Measurements from ENCODE around the gene LAGE3. TPM values are rescaled to one million over a fixed set of nuclear protein-coding genes. Genes with fewer than 3 reads are reported as not detected.

Gene LAGE3
- total RNA-seq, 2 experiments from 2014 or later = 34.7 to 43.0 TPM

DNA sequence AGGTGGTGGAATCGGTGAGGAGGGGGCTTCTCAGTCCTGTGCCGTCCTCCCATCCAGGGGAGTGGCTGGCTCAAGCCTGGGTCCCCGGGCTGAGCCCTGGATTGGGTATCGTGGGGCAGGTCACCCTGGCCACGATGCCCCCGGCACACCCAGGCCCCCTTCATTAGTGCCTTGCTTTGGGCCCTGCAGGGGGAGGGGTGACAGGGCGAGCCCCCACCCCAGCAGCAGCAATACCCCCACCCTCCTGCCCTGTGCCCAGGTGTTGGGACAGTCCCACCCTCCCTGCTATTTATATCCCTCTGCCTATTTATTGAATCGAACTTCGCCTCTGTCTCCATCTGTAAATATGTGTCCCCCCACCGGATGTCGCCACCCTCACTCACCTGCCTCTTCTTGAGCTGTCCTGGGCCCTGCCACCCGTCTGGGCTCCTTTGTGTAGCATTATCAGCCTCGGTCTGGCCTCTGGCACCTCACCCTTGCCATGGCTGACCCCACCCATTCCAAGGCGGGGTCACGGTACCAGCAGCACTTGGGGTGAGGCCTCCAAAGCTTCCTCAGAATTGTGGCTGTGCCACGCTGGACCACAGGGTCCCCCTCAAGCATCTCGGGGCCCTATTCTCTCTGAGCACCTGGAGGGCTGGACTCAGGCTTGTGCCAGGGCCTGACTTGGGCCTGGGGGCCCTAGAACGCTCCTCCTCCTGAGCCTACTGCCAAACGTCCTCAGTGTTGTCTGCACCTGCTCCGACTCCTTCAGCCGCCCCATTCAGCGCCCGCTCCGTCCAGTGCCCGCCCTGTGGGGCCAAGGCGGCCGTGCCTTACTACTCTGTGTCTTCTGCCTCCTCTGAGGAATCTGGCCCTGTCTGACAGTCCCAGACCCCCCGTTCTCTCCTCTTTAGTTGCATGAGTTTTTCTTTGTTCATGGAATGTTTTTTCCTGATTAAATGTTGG lies 6.1 kb downstream of the LAGE3 start:
- CTCF ChIA-PET = no interaction called here
- ATAC-seq (no peak), DNase-seq (no peak)
- no peaks in the 10 kb centered on the region for H3K9me3 Mint-ChIP-seq (ENCODE audit: low read depth)
- H3K27me3 Mint-ChIP-seq = no peaks in the 10 kb centered on the region
- intact Hi-C loops (cut with DNase I, micrococcal nuclease) = no loop called here
- H3K27ac Mint-ChIP-seq = no peak overlapping the region
- POLR2A ChIA-PET = no interaction called here
- H3K36me3 Mint-ChIP-seq (ENCODE audit: low read depth) = peaks cover 5% of the 10 kb centered on the region
- H3K4me1 Mint-ChIP-seq = peaks cover 13% of the 10 kb centered on the region
- no peak overlapping the region for H3K4me3 Mint-ChIP-seq

DNA sequence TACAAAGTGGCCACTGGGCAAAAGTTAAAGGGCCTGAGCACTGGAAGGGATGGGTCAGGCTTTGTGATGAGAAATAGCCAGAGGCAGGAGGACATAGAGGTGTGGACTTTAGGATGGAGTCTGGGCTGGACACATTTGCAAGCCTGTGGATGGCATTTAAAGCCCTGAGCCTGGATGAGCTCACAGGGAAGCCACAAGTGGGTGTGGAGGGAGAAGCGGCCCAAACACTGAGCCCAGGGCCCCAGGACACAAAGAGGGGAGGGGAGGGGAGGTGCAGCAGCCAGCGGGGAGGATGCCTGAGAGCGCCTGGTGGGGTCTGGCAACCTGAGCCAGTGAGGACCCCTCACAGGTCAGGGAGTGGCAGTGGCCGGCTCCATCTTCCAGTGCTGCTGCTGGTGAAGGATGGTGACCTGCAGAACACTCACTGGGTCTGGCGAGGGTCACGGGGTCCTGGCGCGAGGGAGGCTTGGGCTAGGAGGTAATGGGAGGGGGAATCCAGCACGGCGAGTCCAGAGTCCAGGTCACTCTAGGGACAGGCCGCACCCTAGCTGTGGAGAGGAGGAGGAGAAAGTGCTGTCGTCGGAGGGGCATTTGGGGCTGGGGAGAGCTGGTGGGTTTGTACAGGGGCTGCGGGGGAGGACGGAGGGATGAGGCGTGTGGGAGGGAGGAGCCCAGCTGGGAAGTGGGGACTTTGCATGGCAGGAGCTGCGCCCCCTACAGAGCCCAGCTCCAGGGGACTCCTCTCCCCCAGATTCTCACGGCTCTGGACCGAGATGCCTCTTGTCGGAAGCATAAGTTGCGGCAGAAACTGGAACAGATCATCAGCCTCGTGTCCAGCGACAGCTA lies 7.0 kb downstream of the LAGE3 start:
- H3K9me3 Mint-ChIP-seq (ENCODE audit: low read depth) = no peaks in the 10 kb centered on the region
- no peak for ATAC-seq
- POLR2A ChIA-PET = no interaction called here
- peaks cover 5% of the 10 kb centered on the region for H3K36me3 Mint-ChIP-seq (ENCODE audit: low read depth)
- CTCF ChIA-PET = no interaction called here
- DNase-seq = no peak
- H3K27me3 Mint-ChIP-seq = no peaks in the 10 kb centered on the region
- H3K27ac Mint-ChIP-seq = no peak overlapping the region
- no peak overlapping the region for H3K4me3 Mint-ChIP-seq
- peaks cover 4% of the 10 kb centered on the region for H3K4me1 Mint-ChIP-seq
- intact Hi-C loops (cut with DNase I, micrococcal nuclease) = no loop called here

- ATAC-seq (no peak), DNase-seq (no peak)
- Mint-ChIP-seq H3K36me3 (ENCODE audit: low read depth) (peaks cover 5% of the 10 kb centered on the region), H3K4me3 (no peak overlapping the region), H3K27me3 (no peaks in the 10 kb centered on the region), H3K9me3 (ENCODE audit: low read depth) (no peaks in the 10 kb centered on the region), H3K27ac (no peak overlapping the region), H3K4me1 (peaks cover 4% of the 10 kb centered on the region)
- CTCF ChIA-PET = no interaction called here
- intact Hi-C loops (cut with DNase I, micrococcal nuclease) = no loop called here
- POLR2A ChIA-PET = no interaction called here
Observed at GRCh38 chrX:154470914-154471568, 8.0 kb downstream of the LAGE3 start.

DNA sequence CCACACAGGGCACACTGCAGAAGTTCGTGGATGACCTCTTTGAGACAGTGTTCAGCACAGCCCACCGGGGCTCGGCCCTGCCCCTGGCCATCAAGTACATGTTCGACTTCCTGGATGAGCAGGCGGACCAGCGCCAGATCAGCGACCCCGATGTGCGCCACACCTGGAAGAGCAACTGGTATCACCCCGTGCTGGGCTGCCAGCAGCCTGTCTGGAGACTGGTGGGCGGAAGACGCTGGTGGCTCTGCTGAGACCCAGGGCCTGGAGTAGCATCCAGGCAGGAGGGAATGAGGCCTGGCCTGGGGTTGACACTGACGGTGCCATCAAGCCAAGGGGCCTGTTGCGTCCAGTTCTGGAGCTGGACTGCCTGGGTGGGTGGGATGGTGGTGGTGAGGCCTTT lies 8.6 kb downstream of the LAGE3 start:
- intact Hi-C loops (cut with DNase I, micrococcal nuclease) = no loop called here
- H3K36me3 Mint-ChIP-seq (ENCODE audit: low read depth) = peaks cover 5% of the 10 kb centered on the region
- H3K27me3 Mint-ChIP-seq = no peaks in the 10 kb centered on the region
- H3K4me1 Mint-ChIP-seq = peaks cover 2% of the 10 kb centered on the region
- ChIA-PET POLR2A (no interaction called here), CTCF (no interaction called here)
- ATAC-seq (no peak), DNase-seq (no peak)
- H3K4me3 Mint-ChIP-seq = no peak overlapping the region
- no peaks in the 10 kb centered on the region for H3K9me3 Mint-ChIP-seq (ENCODE audit: low read depth)
- H3K27ac Mint-ChIP-seq = no peak overlapping the region

- no peaks in the 10 kb centered on the region for H3K4me1 Mint-ChIP-seq
- H3K36me3 Mint-ChIP-seq (ENCODE audit: low read depth) = peaks cover 5% of the 10 kb centered on the region
- no peaks in the 10 kb centered on the region for H3K9me3 Mint-ChIP-seq (ENCODE audit: low read depth)
- intact Hi-C loops (cut with DNase I, micrococcal nuclease) = no loop called here
- CTCF ChIA-PET = no interaction called here
- no peaks in the 10 kb centered on the region for H3K27me3 Mint-ChIP-seq
- DNase-seq (no peak), ATAC-seq (no peak)
- no peak overlapping the region for H3K27ac Mint-ChIP-seq
- no peak overlapping the region for H3K4me3 Mint-ChIP-seq
- POLR2A ChIA-PET = no interaction called here
Observed at GRCh38 chrX:154469880-154470279, 9.2 kb downstream of the LAGE3 start.

- ChIA-PET CTCF (interaction anchor here (0.7 kb wide), 1 partner anchor 269 kb away, joined by 3 read pairs; no protein-coding TSS in a partner anchor), POLR2A (no interaction called here)
- Mint-ChIP-seq H3K4me1 (no peaks in the 10 kb centered on the region), H3K36me3 (ENCODE audit: low read depth) (peaks cover 5% of the 10 kb centered on the region), H3K27ac (no peak overlapping the region), H3K27me3 (no peaks in the 10 kb centered on the region), H3K4me3 (no peak overlapping the region), H3K9me3 (ENCODE audit: low read depth) (no peaks in the 10 kb centered on the region)
- ATAC-seq = no peak
- no peak for DNase-seq
- intact Hi-C loops (cut with DNase I, micrococcal nuclease) = no loop called here
Observed at GRCh38 chrX:154469114-154469513, 10.0 kb downstream of the LAGE3 start.

GRCh38 chrX:154468217-154468616 lies 10.9 kb downstream of the LAGE3 start:
- DNase-seq (no peak), ATAC-seq (no peak)
- no peaks in the 10 kb centered on the region for H3K27me3 Mint-ChIP-seq
- H3K9me3 Mint-ChIP-seq (ENCODE audit: low read depth) = no peaks in the 10 kb centered on the region
- no peak overlapping the region for H3K27ac Mint-ChIP-seq
- intact Hi-C loops (cut with DNase I, micrococcal nuclease) = no loop called here
- POLR2A ChIA-PET = no interaction called here
- H3K4me3 Mint-ChIP-seq = no peak overlapping the region
- H3K36me3 Mint-ChIP-seq (ENCODE audit: low read depth) = peaks cover 3% of the 10 kb centered on the region
- CTCF ChIA-PET = interaction anchor here (0.7 to 1.0 kb wide), 2 partner anchors 9 to 270 kb away, joined by 3 to 4 read pairs; no protein-coding TSS in a partner anchor
- no peaks in the 10 kb centered on the region for H3K4me1 Mint-ChIP-seq

DNA sequence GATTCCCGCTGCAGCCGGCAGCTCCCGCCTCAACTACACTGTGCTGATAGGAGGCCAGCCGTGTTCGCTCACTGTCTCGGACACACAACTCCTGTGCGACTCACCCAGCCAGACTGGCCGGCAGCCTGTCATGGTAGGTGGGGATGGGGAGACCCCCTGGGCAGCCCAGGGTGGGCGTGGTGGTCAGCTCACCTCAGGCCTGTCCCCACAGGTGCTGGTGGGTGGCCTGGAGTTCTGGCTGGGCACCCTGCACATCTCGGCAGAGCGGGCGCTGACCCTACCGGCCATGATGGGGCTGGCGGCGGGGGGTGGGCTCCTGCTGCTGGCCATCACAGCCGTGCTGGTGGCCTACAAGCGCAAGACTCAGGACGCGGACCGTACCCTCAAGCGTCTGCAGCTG lies 11.5 kb downstream of the LAGE3 start:
- ChIA-PET CTCF (no interaction called here), POLR2A (no interaction called here)
- peaks cover 3% of the 10 kb centered on the region for H3K36me3 Mint-ChIP-seq (ENCODE audit: low read depth)
- H3K4me3 Mint-ChIP-seq = no peak overlapping the region
- H3K27me3 Mint-ChIP-seq = no peaks in the 10 kb centered on the region
- DNase-seq = no peak
- H3K27ac Mint-ChIP-seq = no peak overlapping the region
- intact Hi-C loops (cut with DNase I, micrococcal nuclease) = no loop called here
- no peaks in the 10 kb centered on the region for H3K4me1 Mint-ChIP-seq
- ATAC-seq = no peak
- H3K9me3 Mint-ChIP-seq (ENCODE audit: low read depth) = no peaks in the 10 kb centered on the region

DNA sequence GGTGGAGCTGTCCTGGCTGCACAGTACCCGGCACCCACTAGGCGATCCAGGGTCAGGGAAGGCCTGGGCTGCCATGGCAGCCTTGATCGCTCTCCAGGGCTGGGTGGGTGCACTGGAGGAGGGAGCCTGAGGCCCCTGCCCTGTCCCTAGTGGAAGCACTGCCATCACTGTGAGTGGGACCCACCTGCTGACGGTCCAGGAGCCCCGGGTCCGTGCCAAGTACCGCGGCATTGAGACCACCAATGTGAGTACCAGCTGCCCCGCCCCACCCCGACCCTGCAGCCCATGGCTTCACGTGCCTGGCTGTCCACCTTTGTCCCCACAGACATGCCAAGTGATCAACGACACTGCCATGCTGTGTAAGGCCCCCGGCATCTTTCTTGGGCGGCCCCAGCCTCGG lies 12.2 kb downstream of the LAGE3 start:
- Mint-ChIP-seq H3K27me3 (no peaks in the 10 kb centered on the region), H3K36me3 (ENCODE audit: low read depth) (peaks cover 3% of the 10 kb centered on the region), H3K4me3 (no peak overlapping the region), H3K4me1 (no peaks in the 10 kb centered on the region), H3K9me3 (ENCODE audit: low read depth) (no peaks in the 10 kb centered on the region), H3K27ac (no peak overlapping the region)
- ATAC-seq (no peak), DNase-seq (no peak)
- intact Hi-C loops (cut with DNase I, micrococcal nuclease) = no loop called here
- CTCF ChIA-PET = no interaction called here
- POLR2A ChIA-PET = no interaction called here

DNA sequence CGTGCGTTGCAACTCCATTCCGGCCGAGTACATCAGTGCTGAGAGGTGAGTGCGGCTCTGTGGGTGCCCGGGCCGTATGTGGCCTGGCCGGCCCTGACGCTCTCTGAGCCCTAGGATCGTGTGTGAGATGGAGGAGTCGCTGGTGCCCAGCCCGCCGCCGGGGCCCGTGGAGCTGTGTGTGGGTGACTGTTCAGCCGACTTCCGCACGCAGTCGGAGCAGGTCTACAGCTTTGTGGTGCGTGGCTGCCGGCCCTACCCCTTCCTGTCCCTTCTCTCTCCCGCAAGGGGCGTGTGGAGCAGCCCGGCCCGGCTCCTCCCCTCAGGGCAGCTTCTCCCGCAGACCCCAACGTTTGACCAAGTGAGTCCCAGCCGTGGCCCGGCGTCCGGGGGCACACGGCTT lies 13.0 kb downstream of the LAGE3 start:
- DNase-seq (no peak), ATAC-seq (no peak)
- intact Hi-C loops (cut with DNase I, micrococcal nuclease) = no loop called here
- no peak overlapping the region for H3K4me3 Mint-ChIP-seq
- H3K36me3 Mint-ChIP-seq (ENCODE audit: low read depth) = no peaks in the 10 kb centered on the region
- ChIA-PET CTCF (no interaction called here), POLR2A (no interaction called here)
- H3K4me1 Mint-ChIP-seq = no peaks in the 10 kb centered on the region
- no peaks in the 10 kb centered on the region for H3K27me3 Mint-ChIP-seq
- H3K27ac Mint-ChIP-seq = no peak overlapping the region
- no peaks in the 10 kb centered on the region for H3K9me3 Mint-ChIP-seq (ENCODE audit: low read depth)

GRCh38 chrX:154465601-154466000 lies 13.5 kb downstream of the LAGE3 start:
- intact Hi-C loops (cut with DNase I, micrococcal nuclease) = no loop called here
- H3K9me3 Mint-ChIP-seq (ENCODE audit: low read depth) = no peaks in the 10 kb centered on the region
- H3K36me3 Mint-ChIP-seq (ENCODE audit: low read depth) = no peaks in the 10 kb centered on the region
- no peak for ATAC-seq
- CTCF ChIA-PET = no interaction called here
- DNase-seq = no peak
- no peaks in the 10 kb centered on the region for H3K27me3 Mint-ChIP-seq
- no peaks in the 10 kb centered on the region for H3K4me1 Mint-ChIP-seq
- no peak overlapping the region for H3K27ac Mint-ChIP-seq
- no peak overlapping the region for H3K4me3 Mint-ChIP-seq
- POLR2A ChIA-PET = no interaction called here

All from activated CD4-positive, alpha-beta T cell treated with anti-CD3 and anti-CD28 coated beads for 36 hours (primary cell).